Stomach (tissue), 4 donors: ENCODE results near the gene CFAP77.

ENCODE experiments used
- EP300 ChIP-seq: sonication (generic); formaldehyde crosslinking; IDR thresholded peaks from one replicate; pipeline ENCODE4 v1.6.1; 2017; ENCODE audit warnings: antibody characterized with exemption
- POLR2A ChIP-seq, 4 donors: fragments of 450-650 bp; IDR thresholded peaks; one replicate each; pipeline ENCODE4 v1.6.1; 2016; ENCODE audit warnings: antibody characterized with exemption in 4 of 4, control low read depth in 2 of 4, mild to moderate bottlenecking in 1 of 4, moderate library complexity in 1 of 4
- TF ChIP-seq, protein P1 (sequence below), 7 experiments: fragments of 450-650 bp in 4 of 7; fragments of 200-600 bp in 3 of 7; sonication (generic) in 3 of 7; IDR thresholded peaks; one replicate each; pipeline ENCODE4 v1.5.1; 2016 to 2019; ENCODE audit warnings: antibody characterized with exemption in 7 of 7, control low read depth in 2 of 7, mild to moderate bottlenecking in 1 of 7

DNA sequence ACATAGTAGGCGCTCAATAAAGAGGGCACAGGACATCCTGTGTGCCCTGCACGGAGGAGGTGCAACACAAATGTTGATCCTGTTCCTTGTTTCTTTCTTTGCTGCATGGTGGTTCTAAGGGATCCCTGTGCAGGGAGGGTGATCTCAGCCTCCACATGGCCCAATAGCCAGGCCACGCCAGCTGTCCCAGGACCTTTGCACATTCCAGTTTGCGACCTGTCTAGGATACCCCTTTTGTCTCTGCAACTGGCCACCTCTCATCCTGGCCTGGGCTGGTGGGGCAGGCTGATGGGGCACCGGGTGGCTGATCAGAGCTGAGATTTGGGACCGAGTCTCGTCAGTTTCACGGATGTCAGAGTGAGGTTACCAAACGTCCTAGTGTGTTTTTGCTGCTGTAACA lies 79.5 kb downstream of the CFAP77 start:
- TF ChIP-seq, protein P1, sequence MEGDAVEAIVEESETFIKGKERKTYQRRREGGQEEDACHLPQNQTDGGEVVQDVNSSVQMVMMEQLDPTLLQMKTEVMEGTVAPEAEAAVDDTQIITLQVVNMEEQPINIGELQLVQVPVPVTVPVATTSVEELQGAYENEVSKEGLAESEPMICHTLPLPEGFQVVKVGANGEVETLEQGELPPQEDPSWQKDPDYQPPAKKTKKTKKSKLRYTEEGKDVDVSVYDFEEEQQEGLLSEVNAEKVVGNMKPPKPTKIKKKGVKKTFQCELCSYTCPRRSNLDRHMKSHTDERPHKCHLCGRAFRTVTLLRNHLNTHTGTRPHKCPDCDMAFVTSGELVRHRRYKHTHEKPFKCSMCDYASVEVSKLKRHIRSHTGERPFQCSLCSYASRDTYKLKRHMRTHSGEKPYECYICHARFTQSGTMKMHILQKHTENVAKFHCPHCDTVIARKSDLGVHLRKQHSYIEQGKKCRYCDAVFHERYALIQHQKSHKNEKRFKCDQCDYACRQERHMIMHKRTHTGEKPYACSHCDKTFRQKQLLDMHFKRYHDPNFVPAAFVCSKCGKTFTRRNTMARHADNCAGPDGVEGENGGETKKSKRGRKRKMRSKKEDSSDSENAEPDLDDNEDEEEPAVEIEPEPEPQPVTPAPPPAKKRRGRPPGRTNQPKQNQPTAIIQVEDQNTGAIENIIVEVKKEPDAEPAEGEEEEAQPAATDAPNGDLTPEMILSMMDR (IDR thresholded peaks at IDR 0.05), result no peak
- no peak for TF ChIP-seq POLR2A (IDR thresholded peaks at IDR 0.05)
- TF ChIP-seq EP300, result no peak
